HepG2 (cell line): Measurements from ENCODE around the gene TTC31. TPM values are rescaled to one million over a fixed set of nuclear protein-coding genes. Genes with fewer than 3 reads are reported as not detected.

Experiments used
- CC2D1A ChIP-seq: sonication (generic); formaldehyde crosslinking; IDR thresholded peaks from 2 replicates; pipeline ENCODE4 v1.8.1; 2023; ENCODE audit warnings: mild to moderate bottlenecking, missing genetic modification reagents
- CHD4 ChIP-seq: fragments of 200-600 bp; sonication (generic); IDR thresholded peaks from 2 replicates; pipeline ENCODE4 v1.7.0; 2017; ENCODE audit warnings: mild to moderate bottlenecking, low read length, borderline replicate concordance
- EZH2 ChIP-seq: conservative IDR thresholded peaks from 2 replicates; pipeline ENCODE4 v1.6.1; 2012; ENCODE audit warnings: mild to moderate bottlenecking, low read depth, low read length, moderate library complexity
- HMG20B ChIP-seq: conservative IDR thresholded peaks from 2 replicates; pipeline ENCODE4 v1.6.1; 2016; ENCODE audit warnings: missing genetic modification reagents, missing compliant biosample characterization
- HNF1B ChIP-seq: sonication (generic); formaldehyde crosslinking; IDR thresholded peaks from 2 replicates; pipeline ENCODE4 v1.5.1; 2020; ENCODE audit warnings: mild to moderate bottlenecking, moderate library complexity, missing genetic modification reagents
- HOXA5 ChIP-seq: sonication (generic); formaldehyde crosslinking; IDR thresholded peaks from 2 replicates; pipeline ENCODE4 v1.4.0; 2020; ENCODE audit warnings: missing genetic modification reagents
- HOXA7 ChIP-seq: sonication (generic); formaldehyde crosslinking; IDR thresholded peaks from 2 replicates; pipeline ENCODE4 v1.8.1; 2022; ENCODE audit warnings: mild to moderate bottlenecking, missing genetic modification reagents, moderate library complexity
- KLF16 ChIP-seq, 2 experiments: sonication (generic) in 1 of 2; formaldehyde crosslinking in 1 of 2; IDR thresholded peaks; 2 replicates each; pipeline versions ENCODE4 v1.6.1 to v1.8.0; 2016 to 2023; ENCODE audit warnings: missing genetic modification reagents in 2 of 2, missing compliant biosample characterization in 1 of 2
- KLF6 ChIP-seq: IDR thresholded peaks from 2 replicates; pipeline ENCODE4 v1.8.0; 2016; ENCODE audit warnings: missing biosample characterization, missing genetic modification reagents
- NFRKB ChIP-seq: fragments of 450-650 bp; IDR thresholded peaks from 2 replicates; pipeline ENCODE4 v1.6.1; 2017
- NR2F2 ChIP-seq: IDR thresholded peaks from 2 replicates; pipeline ENCODE4 v1.6.1; 2012; ENCODE audit warnings: low read depth, inconsistent platforms, borderline replicate concordance
- POLR2AphosphoS5 ChIP-seq: IDR thresholded peaks from 2 replicates; pipeline ENCODE4 v1.6.1; 2012; ENCODE audit warnings: low read depth, low read length
- THYN1 ChIP-seq: sonication (generic); formaldehyde crosslinking; IDR thresholded peaks from 2 replicates; pipeline ENCODE4 v1.8.1; 2023; ENCODE audit warnings: low read depth, mild to moderate bottlenecking, moderate library complexity, missing genetic modification reagents, borderline replicate concordance
- TOE1 ChIP-seq: sonication (generic); formaldehyde crosslinking; IDR thresholded peaks from 2 replicates; pipeline ENCODE4 v1.4.0; 2020; ENCODE audit warnings: mild to moderate bottlenecking, missing genetic modification reagents
- USF2 ChIP-seq, 2 experiments: sonication (generic) in 1 of 2; formaldehyde crosslinking in 1 of 2; IDR thresholded peaks; 2 replicates each; pipeline versions ENCODE4 v1.5.1 to v1.6.1; 2011 to 2020; ENCODE audit warnings: borderline replicate concordance in 1 of 2, low read depth in 1 of 2, low read length in 1 of 2, mild to moderate bottlenecking in 1 of 2, missing genetic modification reagents in 1 of 2, moderate library complexity in 1 of 2
- YEATS4 ChIP-seq: sonication (generic); formaldehyde crosslinking; IDR thresholded peaks from 2 replicates; pipeline ENCODE4 v1.4.0; 2020; ENCODE audit warnings: missing genetic modification reagents, borderline replicate concordance
- ZBTB8A ChIP-seq: sonication (generic); formaldehyde crosslinking; IDR thresholded peaks from 2 replicates; pipeline ENCODE4 v1.4.0; 2020; ENCODE audit warnings: mild to moderate bottlenecking, low read depth, missing genetic modification reagents, borderline replicate concordance
- ZFP41 ChIP-seq: sonication (generic); formaldehyde crosslinking; IDR thresholded peaks from 2 replicates; pipeline ENCODE4 v1.4.0; 2020; ENCODE audit warnings: mild to moderate bottlenecking, missing genetic modification reagents, borderline replicate concordance
- ZFP82 ChIP-seq: sonication (generic); formaldehyde crosslinking; IDR thresholded peaks from 2 replicates; pipeline ENCODE4 v1.5.1; 2020; ENCODE audit warnings: mild to moderate bottlenecking, missing genetic modification reagents, borderline replicate concordance
- polyA plus RNA-seq, 8 experiments: library from polyadenylated mRNA; depleted of rRNA in 3 of 8; stranded (reverse) in 7 of 8; unstranded in 1 of 8; fragments of >200 nt; fragmentation: Illumina TruSeq in 4 of 8; extraction: Trizol in 4 of 8; gene quantifications; 2 replicates each; pipeline versions ENCODE4 v1.2.1 to v1.2.3, GENCODE V29; 2011 to 2016; ENCODE audit warnings: low read depth in 4 of 8, missing spikeins in 1 of 8, mixed read lengths in 1 of 8; ENCODE audit not compliant: insufficient read depth in 1 of 8
- total RNA-seq, 5 experiments: library from RNA; depleted of rRNA; stranded (reverse); fragments of >200 nt; fragmentation: Illumina TruSeq; extraction: Trizol; gene quantifications; 2 replicates each; pipeline ENCODE4 v1.2.3, GENCODE V29; 2016; ENCODE audit warnings: low read depth in 1 of 5
- TF ChIP-seq, protein P1 (sequence below): sonication (generic); formaldehyde crosslinking; conservative IDR thresholded peaks from 2 replicates; pipeline ENCODE4 v1.8.1; 2023; ENCODE audit warnings: missing genetic modification reagents
- TF ChIP-seq, protein P2 (sequence below): sonication (generic); formaldehyde crosslinking; IDR thresholded peaks from 2 replicates; pipeline ENCODE4 v1.5.0; 2020; ENCODE audit warnings: mild to moderate bottlenecking, missing genetic modification reagents

The TTC31 gene
- total and polyA plus RNA-seq, 2 of the 13 experiments (the other 11 are each of a cell fraction or from before 2014, with no cell fraction given): 28.3 to 39.5 TPM

DNA sequence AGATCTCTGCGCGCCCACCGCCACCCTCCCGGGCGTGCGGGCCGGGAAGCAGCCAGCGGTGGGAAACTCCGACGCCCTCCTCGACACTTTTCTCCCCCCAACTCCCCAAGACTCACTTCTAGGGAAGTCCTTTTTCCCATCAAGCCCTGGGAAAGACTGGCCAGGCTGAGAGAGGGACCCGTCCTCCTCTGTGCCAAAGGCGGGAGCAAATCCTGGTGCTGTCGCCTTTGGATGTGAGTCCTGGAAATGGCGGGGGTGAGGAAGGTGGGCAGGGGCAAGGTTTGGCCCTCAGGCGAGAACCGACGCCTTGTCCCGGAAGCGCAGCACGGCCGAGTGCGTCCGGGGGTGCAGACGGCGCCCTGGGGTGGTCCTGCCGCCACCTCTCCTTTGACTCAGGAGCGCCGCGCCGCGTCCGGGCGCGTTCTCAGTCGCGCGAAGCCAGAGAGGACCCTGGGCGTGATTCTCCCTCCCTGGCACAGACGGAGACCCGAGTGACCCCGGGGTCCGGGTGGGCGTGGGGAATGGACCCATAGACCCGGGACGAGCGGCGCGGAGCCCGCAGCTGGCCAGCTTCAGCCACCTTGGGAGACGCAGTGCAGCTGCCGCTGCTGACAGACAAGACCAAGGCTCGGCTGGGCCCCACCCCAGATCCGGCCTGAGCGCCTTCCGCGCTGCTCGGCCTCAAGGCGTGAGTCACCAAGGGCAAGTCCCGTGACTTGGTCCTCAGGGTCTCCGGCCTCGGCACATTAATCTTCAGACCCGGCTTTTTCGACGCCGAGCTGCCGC, 20.0 kb downstream of the TTC31 start (continued):
- no peak for TF ChIP-seq USF2 (IDR thresholded peaks at IDR 0.05; ENCODE audit: low read depth, low read length)
- no peak; the same call in 1 of the 2 replicates for TF ChIP-seq USF2 (CRISPR knock-in tag; IDR thresholded peaks at IDR 0.05; ENCODE audit: borderline replicate concordance)
- TF ChIP-seq TOE1 (CRISPR knock-in tag): no peak
- TF ChIP-seq KLF16 (CRISPR knock-in tag; IDR thresholded peaks at IDR 0.05): peak in 1 of 2 experiments; percentile 23; a peak in 1 of 4 replicates
- TF ChIP-seq HNF1B (CRISPR knock-in tag): peak; percentile 88
- TF ChIP-seq, protein P1, sequence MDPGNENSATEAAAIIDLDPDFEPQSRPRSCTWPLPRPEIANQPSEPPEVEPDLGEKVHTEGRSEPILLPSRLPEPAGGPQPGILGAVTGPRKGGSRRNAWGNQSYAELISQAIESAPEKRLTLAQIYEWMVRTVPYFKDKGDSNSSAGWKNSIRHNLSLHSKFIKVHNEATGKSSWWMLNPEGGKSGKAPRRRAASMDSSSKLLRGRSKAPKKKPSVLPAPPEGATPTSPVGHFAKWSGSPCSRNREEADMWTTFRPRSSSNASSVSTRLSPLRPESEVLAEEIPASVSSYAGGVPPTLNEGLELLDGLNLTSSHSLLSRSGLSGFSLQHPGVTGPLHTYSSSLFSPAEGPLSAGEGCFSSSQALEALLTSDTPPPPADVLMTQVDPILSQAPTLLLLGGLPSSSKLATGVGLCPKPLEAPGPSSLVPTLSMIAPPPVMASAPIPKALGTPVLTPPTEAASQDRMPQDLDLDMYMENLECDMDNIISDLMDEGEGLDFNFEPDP: 0 out of 2 replicates have a peak, but pooled peaks have one; percentile 93
- no peak for TF ChIP-seq KLF6 (CRISPR knock-in tag)
- 0 out of 2 replicates have a peak, but pooled peaks have one; percentile 87 for TF ChIP-seq THYN1
- no peak for TF ChIP-seq HOXA7 (CRISPR knock-in tag)
- TF ChIP-seq HOXA5: 0 out of 2 replicates have a peak, but pooled peaks have one; percentile 19
- TF ChIP-seq, protein P2, sequence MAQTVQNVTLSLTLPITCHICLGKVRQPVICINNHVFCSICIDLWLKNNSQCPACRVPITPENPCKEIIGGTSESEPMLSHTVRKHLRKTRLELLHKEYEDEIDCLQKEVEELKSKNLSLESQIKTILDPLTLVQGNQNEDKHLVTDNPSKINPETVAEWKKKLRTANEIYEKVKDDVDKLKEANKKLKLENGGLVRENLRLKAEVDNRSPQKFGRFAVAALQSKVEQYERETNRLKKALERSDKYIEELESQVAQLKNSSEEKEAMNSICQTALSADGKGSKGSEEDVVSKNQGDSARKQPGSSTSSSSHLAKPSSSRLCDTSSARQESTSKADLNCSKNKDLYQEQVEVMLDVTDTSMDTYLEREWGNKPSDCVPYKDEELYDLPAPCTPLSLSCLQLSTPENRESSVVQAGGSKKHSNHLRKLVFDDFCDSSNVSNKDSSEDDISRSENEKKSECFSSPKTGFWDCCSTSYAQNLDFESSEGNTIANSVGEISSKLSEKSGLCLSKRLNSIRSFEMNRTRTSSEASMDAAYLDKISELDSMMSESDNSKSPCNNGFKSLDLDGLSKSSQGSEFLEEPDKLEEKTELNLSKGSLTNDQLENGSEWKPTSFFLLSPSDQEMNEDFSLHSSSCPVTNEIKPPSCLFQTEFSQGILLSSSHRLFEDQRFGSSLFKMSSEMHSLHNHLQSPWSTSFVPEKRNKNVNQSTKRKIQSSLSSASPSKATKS (CRISPR knock-in tag): no peak
- no peak for TF ChIP-seq EZH2
- TF ChIP-seq ZBTB8A (CRISPR knock-in tag): no peak; the same call in 1 of the 2 replicates
- TF ChIP-seq ZFP82: peak; percentile 89; the same call in 1 of the 2 replicates
- no peak for TF ChIP-seq CHD4
- TF ChIP-seq YEATS4 (CRISPR knock-in tag): peak; percentile 84
- TF ChIP-seq NR2F2: no peak
- no peak for TF ChIP-seq NFRKB
- 0 out of 2 replicates have a peak, but pooled peaks have one; percentile 34 for TF ChIP-seq ZFP41 (CRISPR knock-in tag)
- no peak for TF ChIP-seq HMG20B (CRISPR knock-in tag)
- TF ChIP-seq CC2D1A (CRISPR knock-in tag): no peak
- no peak for TF ChIP-seq POLR2AphosphoS5
